NCI-H1694 treated with DMSO at 0.1 percent for 48 hours (cell line): Measurements from ENCODE around the gene DMRTA2.

ENCODE experiments used
- DNase-seq: peaks from one replicate; lab custom pipeline; 2025; lab: John Stamatoyannopoulos, UW

DMRTA2 gene

DNA sequence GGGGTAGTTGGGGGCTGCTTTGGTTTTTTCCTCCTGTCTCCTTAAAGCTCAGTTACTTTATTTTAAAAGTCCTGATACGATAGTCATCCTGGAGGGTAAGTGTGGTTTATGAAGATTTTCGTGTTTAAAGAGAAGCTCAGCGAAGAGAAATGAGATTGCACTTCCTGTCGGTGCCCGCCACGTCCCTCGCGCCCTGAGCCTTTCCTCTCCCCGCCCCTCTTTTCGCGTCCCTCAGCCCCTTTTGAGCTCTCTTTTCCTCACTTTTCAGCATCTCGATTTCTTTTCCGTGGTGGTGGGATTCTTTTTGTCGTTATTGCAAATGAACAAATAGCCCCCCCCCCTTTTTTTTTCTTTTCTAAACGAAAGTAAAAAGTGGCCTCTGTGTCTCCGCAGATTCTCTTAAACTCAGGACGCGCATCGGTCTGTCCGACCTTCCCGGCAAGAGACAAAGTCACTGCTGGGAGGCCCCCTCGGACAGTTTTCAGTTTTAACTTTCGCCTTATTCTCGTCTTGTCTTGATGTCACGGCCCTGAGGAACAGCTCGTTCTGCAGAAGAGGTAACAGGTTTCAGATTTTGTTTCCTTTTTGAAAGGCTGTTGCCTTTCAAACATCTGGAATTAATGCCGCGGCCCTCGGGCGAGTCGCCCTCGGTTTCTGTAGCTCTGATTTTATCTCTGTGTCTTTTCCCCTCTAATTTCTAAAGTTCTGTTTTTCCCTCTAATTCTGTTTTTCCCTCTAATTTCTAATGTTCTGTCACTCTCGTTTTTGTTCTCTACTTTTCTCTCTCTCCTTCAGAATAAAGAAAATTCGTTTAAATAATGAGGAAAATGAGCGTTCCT, 1.0 kb upstream of the DMRTA2 start:
- DNase-seq, result peak; percentile 18

- DNase-seq, result peak; percentile 6
Observed at GRCh38 chr1:50423670-50424000, 392 bp upstream of the DMRTA2 start.

DNA sequence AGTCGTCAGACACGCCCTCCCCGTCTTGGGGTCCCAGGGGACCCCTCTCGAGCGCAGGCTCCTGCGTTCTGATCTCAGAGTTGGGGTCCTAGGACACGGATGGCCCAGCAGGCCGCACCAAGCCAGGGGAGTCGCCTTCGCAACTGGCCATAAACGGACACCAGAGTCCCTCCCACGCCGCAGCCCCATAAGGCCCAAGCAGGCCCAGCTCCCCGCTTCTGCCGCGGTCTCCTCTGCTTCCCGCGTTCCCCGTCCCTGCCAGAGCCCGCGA, 633 bp downstream of the DMRTA2 start:
- DNase-seq, result no peak

DNA sequence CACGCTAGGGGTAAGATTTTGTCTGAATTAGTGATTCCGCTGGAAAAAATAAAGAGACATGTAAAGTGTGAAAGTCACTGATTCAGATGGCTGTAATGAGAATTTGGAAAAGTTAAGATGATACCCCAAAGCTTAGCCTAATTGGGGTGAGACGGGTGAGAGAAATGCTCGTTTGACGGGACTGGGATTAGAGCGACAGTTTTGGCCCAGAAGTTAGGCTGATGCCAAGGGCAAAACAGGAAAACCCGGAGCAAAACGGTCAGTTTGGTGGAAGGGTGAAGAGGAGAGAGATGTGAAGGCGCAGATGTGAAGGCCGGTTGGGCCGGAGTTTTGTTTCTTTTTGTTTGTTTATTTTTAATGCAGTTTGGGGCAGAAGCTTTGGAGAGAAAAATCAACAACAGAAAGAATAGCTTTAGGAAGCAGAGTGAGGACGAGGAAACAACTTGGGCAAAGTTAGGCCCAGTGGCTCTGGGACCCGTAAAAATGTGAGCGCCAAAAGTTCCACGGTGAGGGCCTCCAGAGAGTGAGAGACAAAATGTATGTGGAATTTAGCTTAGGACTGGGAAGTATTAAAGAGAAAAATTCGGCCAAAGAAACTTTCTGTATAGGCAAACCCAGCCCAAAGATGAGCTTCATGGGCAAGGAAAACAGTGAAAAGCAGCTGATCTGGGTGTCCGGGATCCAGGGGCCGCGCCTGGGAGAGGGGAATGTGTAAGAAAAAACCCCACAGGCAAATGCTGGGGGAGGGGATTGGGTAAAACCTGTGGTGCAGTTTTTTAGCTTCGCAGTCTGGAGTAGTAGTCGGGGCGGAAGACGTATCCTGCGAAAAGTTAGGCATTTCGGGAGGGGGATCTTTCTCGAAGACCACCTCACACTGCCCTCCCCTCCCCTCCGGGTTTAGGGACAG, 1.2 kb downstream of the DMRTA2 start:
- no peak for DNase-seq

GRCh38 chr1:50421366-50421748, 1.9 kb downstream of the DMRTA2 start:
- no peak for DNase-seq

GRCh38 chr1:50420689-50421365, 2.4 kb downstream of the DMRTA2 start:
- no peak for DNase-seq

DNA sequence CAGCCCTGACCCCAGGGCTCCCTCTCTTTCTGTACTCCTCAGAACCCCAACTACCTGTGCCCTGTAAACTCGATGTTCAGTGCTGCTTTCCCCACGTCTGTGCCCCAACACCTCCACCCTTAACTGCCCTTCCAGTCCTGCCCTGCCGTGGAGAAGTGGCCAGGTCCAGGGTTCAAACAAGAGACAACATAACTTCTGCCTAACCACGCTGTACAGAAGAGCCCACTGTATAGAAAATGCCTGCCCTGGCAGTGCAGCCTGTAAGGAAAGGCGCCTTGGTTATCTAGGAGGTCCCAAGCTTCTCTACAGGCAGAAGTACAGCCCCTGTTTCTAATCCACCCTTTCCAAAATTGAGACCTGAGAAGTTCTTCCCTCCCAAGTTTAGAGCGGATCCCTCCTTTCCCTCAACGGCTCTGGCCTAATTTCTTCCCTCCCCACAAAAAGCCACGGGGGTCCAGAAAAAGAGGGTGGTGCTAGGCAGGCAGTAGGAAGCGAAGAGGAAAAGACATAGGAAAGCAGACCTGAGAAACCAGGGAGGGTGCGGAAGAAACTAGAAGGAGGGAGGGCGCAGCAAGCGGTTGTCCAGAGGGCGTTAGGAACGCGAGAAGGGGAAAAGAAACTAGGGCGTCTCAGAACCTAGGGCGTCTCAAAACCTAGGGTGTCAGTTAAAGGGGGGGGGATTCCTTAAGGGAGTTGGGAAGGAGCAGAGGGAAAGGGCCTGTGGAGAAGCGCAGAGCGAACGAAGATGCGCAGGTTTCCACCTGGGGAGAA, 3.2 kb downstream of the DMRTA2 start:
- no peak for DNase-seq

DNA sequence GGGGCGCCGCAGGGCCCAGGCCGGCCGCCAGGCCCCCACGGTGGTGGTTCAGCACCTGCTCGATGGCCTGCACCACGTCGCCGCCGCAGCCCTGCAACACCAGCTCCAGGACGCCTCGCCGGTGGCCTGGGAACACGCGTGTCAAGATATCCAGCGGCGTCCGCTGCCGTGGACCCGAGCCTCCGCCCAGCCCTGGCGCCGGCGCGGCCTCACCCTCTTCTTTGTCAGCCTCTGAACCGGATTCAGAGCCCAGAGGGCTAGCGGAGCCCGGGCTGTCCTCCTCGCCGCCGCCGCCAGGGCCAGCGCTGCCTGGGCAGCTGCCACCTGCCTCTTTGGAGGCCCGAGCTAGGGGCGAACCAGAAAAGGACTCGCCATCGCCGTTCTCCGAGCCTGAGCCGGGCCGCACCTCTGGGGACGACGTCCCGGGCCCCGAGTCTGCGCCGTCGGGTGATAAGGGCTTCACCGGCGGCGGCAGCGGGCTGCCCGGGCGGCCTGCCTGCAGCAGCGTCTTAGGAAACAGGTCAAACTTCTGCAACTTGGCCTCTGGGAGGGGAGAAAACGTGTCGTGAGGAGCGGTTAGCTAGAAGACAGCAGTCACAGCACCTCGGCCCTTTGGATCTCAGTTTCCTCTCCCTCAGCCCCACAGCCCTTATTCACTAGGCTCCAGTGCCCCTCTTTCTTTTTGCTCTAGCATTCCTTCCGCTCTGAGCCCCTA, 3.9 kb downstream of the DMRTA2 start:
- DNase-seq, result no peak

- DNase-seq, result no peak
Observed at GRCh38 chr1:50418600-50419109, 4.6 kb downstream of the DMRTA2 start.

- DNase-seq, result no peak
Observed at GRCh38 chr1:50417946-50418599, 5.2 kb downstream of the DMRTA2 start.

DNA sequence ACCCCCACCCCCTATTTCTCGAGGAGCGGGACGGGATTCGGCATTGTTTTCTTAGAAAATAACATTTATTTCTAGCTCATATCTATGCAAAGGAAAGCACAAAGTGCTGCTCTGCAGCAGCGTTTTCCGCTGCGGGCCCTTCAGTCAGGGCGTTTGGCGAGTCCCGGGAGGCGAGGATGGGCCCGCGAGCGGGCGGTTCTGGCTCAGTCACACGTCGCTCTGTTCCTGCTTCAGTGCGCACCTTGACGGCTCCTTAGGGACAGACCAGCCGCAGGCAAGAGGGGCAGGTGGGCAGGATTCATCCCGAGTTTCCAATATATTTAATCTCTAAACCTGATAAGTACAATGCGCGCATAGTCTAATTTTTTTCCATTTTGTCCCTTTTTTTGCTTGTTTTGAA, 5.7 kb downstream of the DMRTA2 start:
- no peak for DNase-seq

DNA sequence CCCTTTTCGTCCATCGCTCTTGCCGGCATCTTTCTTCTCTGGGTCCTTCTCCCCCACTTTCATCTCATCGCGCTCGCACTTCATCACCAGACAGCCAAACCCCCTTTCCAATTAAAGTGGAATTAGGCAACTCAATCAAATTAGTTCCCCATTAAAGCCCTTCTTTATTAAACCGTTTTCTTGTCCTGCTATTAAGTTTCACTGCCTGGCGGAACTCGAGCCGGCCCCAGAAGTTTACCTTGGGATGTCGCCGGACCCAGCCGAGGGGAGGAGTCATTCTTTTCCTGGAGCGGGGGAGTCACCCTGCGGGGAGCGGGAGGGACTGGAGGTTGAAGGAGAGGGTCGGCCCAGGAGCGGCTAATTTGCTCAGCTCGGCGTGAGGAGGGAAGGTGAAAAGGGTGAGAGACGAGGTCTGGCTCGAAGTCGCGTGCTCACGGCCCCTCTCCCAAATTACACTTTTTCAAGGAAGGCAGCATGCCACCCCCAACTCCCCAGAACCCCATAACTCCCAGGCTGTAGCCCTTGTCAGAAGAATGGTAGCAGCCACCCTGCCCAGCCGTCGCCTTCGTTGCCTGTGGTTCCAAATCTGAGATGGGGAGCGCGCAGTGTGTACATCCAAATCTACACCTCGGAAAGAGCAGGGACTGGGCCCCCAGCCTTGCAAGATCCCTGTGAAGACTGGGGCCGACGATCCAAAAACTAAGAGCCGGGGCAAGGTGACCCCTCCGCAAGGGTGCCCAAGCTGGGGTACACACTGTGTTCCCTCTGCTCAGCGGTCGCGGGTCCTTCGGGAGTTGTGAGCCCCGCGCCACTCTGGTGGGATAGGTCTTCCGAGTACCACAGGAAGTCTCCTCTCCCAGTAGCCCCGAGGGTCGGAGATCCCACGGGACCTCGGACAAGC, 6.4 kb downstream of the DMRTA2 start:
- DNase-seq, result no peak

DNA sequence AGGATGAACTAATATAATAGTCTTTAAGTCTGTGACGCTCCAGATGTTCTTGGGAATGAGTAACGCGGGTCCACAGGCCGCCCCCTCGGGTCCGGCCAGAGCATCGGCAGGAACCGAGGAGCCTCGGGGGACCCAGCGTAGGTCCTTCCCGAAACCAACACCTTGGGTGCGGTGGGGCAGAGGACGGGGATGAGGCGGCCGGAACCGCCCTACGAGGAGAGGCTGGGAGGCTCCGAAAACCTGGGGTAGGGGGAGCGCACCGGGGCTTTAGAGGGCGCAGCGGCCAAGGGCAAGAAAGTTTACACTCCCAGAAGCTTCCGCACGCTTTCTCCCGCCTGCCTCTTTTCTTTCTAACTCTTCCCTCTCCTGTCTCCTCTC, 7.1 kb downstream of the DMRTA2 start:
- DNase-seq, result no peak

DNA sequence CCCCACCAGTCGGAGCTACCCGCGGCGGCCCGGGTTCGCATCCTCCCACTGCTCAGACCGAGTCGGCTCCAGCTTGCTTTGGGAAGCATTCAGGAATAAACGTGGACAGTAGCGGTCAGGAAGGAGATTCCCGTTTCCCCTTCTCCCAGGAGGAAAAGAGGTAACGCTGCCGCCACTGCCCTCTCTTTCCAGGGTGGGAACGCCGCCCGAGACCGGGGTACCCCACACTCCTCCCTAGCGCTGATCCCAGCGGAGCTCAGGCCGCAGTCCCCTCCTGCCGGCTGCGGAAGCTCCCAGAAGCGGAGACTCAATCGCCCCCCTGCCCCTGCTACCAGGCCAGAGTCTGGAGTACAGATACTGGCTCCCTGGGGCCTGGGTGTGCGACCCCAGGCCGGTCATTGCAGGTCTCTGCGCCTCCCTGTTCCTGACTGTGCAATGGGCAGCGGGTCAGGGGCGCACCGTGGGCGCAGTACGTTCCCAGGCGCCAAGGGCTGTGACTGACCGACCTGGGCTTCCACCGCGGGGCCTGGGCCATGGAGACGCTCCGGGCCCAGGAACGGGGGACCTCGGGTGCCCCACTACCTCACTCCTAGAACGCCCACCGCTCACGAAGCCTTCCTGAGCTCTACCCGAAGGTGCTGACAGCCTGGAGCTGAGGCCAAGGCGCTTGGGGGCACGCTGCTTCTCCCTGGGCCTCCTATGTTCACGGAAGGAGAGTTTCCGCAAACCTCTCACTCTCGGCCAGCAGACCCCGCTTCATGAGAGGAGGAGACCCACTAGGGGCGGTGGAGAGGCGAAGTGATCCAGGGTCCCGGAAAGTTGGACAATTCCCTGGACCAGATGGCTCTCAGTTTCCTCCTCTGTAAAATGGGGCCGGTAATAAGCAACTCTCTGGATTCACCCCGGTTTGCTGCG, 7.8 kb downstream of the DMRTA2 start:
- DNase-seq, result no peak

GRCh38 chr1:50414853-50415234, 8.4 kb downstream of the DMRTA2 start:
- DNase-seq, result no peak

DNA sequence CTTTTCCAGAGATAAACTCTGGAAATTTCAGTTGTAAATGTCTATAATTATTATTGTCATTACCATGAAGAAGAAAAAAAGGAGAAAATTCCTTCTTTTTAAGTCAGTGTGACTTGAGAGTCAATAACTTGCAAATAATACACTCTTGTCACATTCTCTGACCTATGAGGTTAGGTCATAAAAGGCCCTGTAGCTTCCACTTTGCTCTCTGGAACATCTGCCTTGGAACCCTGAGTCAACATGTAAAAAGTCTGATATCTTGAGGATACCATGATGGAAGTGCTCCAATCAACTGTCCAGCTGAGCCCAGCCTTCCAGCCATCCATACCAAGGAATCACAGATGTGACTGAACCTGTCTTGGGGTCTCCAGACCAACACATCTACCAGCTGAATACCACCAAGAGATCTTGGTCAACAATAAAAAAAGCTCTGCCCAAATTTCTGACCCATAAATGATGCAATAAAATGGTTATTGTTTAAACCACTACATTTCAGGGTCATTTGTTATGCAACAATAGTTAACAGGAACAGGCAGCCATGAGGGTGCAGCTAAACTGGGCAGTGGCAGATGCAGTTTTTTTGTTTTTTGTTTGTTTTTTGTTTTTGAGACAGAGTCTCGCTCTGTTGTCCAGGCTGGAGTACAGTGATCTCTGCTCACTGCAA, 10.3 kb downstream of the DMRTA2 start:
- no peak for DNase-seq

DNA sequence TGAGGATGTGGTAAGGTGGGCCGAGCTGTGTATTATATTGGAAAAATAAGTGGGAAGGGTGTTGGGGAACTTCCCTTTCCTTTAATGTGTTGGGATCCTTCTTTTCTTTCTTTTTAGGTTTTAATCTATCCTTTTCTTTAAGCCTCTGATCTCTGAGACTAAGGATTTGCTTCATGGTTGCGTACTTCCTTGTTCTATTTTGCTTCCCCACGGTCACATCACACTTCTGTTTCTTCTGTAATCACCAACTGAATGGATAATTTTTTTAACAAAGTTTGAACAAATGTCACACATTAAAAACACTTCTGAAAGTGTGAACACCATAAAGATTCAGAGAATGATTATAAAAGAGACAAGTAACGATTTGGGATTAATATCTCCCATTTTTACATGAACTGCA, 17.4 kb downstream of the DMRTA2 start:
- DNase-seq, result no peak

GRCh38 chr1:50393522-50394120, 29.6 kb downstream of the DMRTA2 start:
- no peak for DNase-seq
